Keratinocyte (primary cell): ENCODE measurements around the gene CCDC83. TPM values are rescaled to one million over a fixed set of nuclear protein-coding genes. Genes with fewer than 3 reads are reported as not detected.

Source experiments
- DNase-seq: peaks from one replicate; pipeline ENCODE4 v3.0.0-alpha.2; 2011; ENCODE audit warnings: low read depth, missing footprints, low spot score
- FAIRE-seq: peaks from 2 replicates; lab custom pipeline; 2011; peaks lifted over from hg19 to GRCh38; lab: Jason Lieb, UNC
- H2AFZ ChIP-seq: 2 replicates; pipeline ENCODE4 v1.6.0; 2012; ENCODE audit warnings: low read length, control low read depth, inconsistent platforms; ENCODE audit not compliant: control insufficient read depth
- H3K27ac ChIP-seq: 2 replicates; pipeline ENCODE4 v1.5.1; 2011; ENCODE audit warnings: low read length; ENCODE audit not compliant: control insufficient read depth, insufficient read depth
- H3K27me3 ChIP-seq: 3 replicates; pipeline ENCODE4 v1.6.0; 2011; ENCODE audit warnings: low read length; ENCODE audit not compliant: control insufficient read depth, insufficient read depth; ENCODE audit errors: extremely low read depth
- H3K36me3 ChIP-seq, 2 experiments: 2 replicates in 1 of 2; 3 replicates in 1 of 2; pipeline ENCODE4 v1.5.1; 2011; ENCODE audit warnings: low read length in 2 of 2, mild to moderate bottlenecking in 1 of 2; ENCODE audit not compliant: control insufficient read depth in 2 of 2, insufficient read depth in 2 of 2; ENCODE audit errors: extremely low read depth in 1 of 2
- H3K4me1 ChIP-seq: 3 replicates; pipeline ENCODE4 v1.5.1; 2011; ENCODE audit warnings: low read length; ENCODE audit not compliant: control insufficient read depth, insufficient read depth; ENCODE audit errors: extremely low read depth
- H3K4me2 ChIP-seq: 3 replicates; pipeline ENCODE4 v1.6.0; 2011; ENCODE audit warnings: low read depth, low read length; ENCODE audit not compliant: control insufficient read depth, insufficient read depth; ENCODE audit errors: extremely low read depth
- H3K4me3 ChIP-seq, 3 experiments: fragments of 200-600 bp in 1 of 3; sonication (generic) in 1 of 3; 2 replicates in 2 of 3; 3 replicates in 1 of 3; pipeline ENCODE4 v1.5.1; 2011 to 2016; ENCODE audit warnings: low read length in 3 of 3, mild to moderate bottlenecking in 3 of 3, control low read depth in 2 of 3, inconsistent platforms in 1 of 3, low read depth in 1 of 3, mixed read lengths in 1 of 3, mixed run types in 1 of 3, moderate library complexity in 1 of 3; ENCODE audit not compliant: control insufficient read depth in 2 of 3, insufficient read depth in 2 of 3; ENCODE audit errors: extremely low read depth in 1 of 3
- H3K79me2 ChIP-seq: 2 replicates; pipeline ENCODE4 v1.6.0; 2012; ENCODE audit warnings: low read length; ENCODE audit not compliant: control insufficient read depth, insufficient read depth
- H3K9ac ChIP-seq: 3 replicates; pipeline ENCODE4 v1.6.0; 2011; ENCODE audit warnings: low read length; ENCODE audit not compliant: control insufficient read depth, insufficient read depth; ENCODE audit errors: extremely low read depth
- H3K9me1 ChIP-seq: 3 replicates; pipeline ENCODE4 v1.6.0; 2011; ENCODE audit warnings: low read length; ENCODE audit not compliant: control insufficient read depth, insufficient read depth; ENCODE audit errors: extremely low read depth
- H3K9me3 ChIP-seq: 2 replicates; pipeline ENCODE4 v1.5.1; 2012; ENCODE audit warnings: low read depth, low read length; ENCODE audit not compliant: control insufficient read depth
- H4K20me1 ChIP-seq: 3 replicates; pipeline ENCODE4 v1.6.0; 2011; ENCODE audit warnings: low read length; ENCODE audit not compliant: control insufficient read depth, insufficient read depth; ENCODE audit errors: extremely low read depth
- CTCF ChIP-seq, 3 experiments: IDR thresholded peaks in 1 of 3; conservative IDR thresholded peaks in 1 of 3; optimal IDR thresholded peaks in 1 of 3; 2 replicates in 2 of 3; 3 replicates in 1 of 3; pipeline versions ENCODE3 to v1.5.1; 2011; ENCODE audit warnings: low read length in 3 of 3, mild to moderate bottlenecking in 3 of 3, moderate library complexity in 2 of 3, control low read depth in 1 of 3, inconsistent platforms in 1 of 3; ENCODE audit not compliant: insufficient read depth in 2 of 3; ENCODE audit errors: extremely low read depth in 1 of 3
- EZH2 ChIP-seq: IDR thresholded peaks from one replicate; pipeline ENCODE4 v1.6.1; 2012; ENCODE audit warnings: inconsistent platforms, mild to moderate bottlenecking, low read length, moderate library complexity
- dilution Hi-C: fragments of 300-500 bp; cut with MboI; formaldehyde crosslinking; loops from one replicate; pipeline ENCODE4 v1.7.0; 2020; ENCODE audit warnings: low sequenced_read_pairs; ENCODE audit not compliant: extremely low pct_ligation_motif_present
- polyA plus RNA-seq, 5 experiments: library from polyadenylated mRNA; depleted of rRNA in 3 of 5; stranded (reverse) in 3 of 5; stranded (forward) in 1 of 5; unstranded in 1 of 5; fragments of >200 nt; gene quantifications; 1 replicate in 1 of 5; 2 replicates in 3 of 5; 3 replicates in 1 of 5; pipeline versions ENCODE4 v1.2.1 to v1.2.3, GENCODE V29; 2011 to 2012; ENCODE audit warnings: missing spikeins in 2 of 5, low read depth in 1 of 5, low replicate concordance in 1 of 5

The CCDC83 gene
- polyA plus RNA-seq, 1 donor (not counting 4 experiments of a cell fraction or from before 2014, with no cell fraction given): not detected

DNA sequence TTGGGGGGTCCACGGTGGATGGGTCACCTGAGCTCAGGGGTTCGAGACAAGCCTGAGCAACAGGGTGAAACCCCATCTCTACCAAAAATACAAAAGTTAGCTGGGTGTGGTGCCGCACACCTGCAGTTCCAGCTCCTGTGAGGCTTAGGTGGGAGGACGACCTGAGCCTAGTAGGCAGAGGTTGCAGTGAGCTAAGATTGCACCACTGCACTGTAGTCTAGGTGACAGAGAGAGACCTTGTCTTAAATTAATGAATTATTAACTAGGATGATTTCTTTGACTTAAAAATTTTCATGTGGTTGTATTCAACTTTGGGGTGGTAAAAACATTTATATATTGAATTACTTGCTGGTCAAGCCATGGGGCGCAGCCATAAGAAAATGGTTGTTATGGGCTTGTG is 33.9 kb downstream of the CCDC83 start:
- H3K9ac ChIP-seq: no peak overlapping the region
- H2AFZ ChIP-seq: no peak overlapping the region
- H3K27ac ChIP-seq: no peak overlapping the region
- H3K79me2 ChIP-seq: no peaks in the 10 kb centered on the region
- H3K9me3 ChIP-seq: no peaks in the 10 kb centered on the region
- H3K4me1 ChIP-seq: peaks cover 10% of the 10 kb centered on the region
- H4K20me1 ChIP-seq: no peaks in the 10 kb centered on the region
- no peak overlapping the region for H3K4me2 ChIP-seq
- DNase-seq (no peak), FAIRE-seq (no peak)
- TF ChIP-seq EZH2: no peak
- no peak for TF ChIP-seq CTCF (optimal IDR thresholded peaks at IDR 0.05 in 1 of 3, IDR thresholded peaks at IDR 0.05 in 1 of 3, conservative IDR thresholded peaks at IDR 0.05 in 1 of 3; ENCODE audit: extremely low read depth in 1 of 3, insufficient read depth in 2 of 3, low read length in 3 of 3)
- no peaks in the 10 kb centered on the region for H3K9me1 ChIP-seq
- no peaks in the 10 kb centered on the region for H3K36me3 ChIP-seq
- H3K27me3 ChIP-seq: no peaks in the 10 kb centered on the region
- H3K4me3 ChIP-seq: no peak overlapping the region
- dilution Hi-C loops: no loop called here

DNA sequence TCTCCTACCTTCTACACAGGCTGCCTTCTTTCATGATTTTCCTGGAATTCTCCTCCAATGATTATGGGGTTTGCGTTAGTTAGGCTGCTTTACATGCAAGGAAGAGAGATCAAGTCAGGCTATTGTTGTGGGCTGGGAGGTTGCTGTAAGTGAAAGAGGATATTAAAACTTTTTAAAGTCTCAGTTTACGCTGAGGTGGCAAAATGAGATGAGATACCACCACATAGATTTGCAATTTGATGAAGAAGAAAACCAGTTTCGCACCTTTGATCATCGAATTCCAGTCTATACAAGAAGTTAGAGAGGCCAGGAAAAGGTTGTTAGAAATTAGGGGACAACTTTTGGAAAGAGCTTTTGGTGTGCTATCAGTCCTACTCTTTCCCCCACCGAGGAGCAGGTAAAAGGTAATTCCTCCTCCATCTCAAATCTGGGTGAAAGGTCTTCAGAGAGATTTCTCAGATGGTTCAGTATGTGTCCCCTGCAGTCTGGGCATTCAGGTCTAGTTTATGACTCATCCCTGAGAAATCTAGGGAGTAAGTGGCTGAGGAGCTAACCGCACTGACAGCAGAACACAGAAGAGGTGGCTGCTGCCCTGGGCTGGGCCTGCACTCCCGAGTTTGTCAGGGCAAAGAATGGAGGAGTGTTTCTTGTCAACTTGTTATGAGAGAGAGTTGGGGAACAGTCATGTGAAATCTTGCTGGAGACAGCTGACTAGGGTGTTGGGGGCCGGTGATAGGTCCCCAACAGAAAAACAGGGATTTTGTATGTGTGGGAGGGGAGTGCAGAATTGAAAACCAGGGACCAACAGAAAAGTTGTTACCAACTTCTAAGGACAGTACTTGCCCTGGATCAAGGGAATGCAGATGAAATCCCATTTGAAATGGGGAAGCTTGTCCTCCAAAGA is 34.7 kb downstream of the CCDC83 start:
- H3K36me3 ChIP-seq: no peaks in the 10 kb centered on the region
- DNase-seq: peak; percentile 13
- no peak overlapping the region for H3K27ac ChIP-seq
- peak overlapping the region; percentile 38 for H3K4me2 ChIP-seq
- no peaks in the 10 kb centered on the region for H3K27me3 ChIP-seq
- H3K9me3 ChIP-seq: no peaks in the 10 kb centered on the region
- H3K4me3 ChIP-seq: no peak overlapping the region
- no peak overlapping the region for H3K9ac ChIP-seq
- H3K4me1 ChIP-seq: peaks cover 10% of the 10 kb centered on the region
- no peaks in the 10 kb centered on the region for H4K20me1 ChIP-seq
- FAIRE-seq: peak; percentile 73
- dilution Hi-C loops: no loop called here
- no peaks in the 10 kb centered on the region for H3K9me1 ChIP-seq
- H2AFZ ChIP-seq: no peak overlapping the region
- H3K79me2 ChIP-seq: no peaks in the 10 kb centered on the region
- no peak for TF ChIP-seq EZH2
- no peak for TF ChIP-seq CTCF (optimal IDR thresholded peaks at IDR 0.05 in 1 of 3, IDR thresholded peaks at IDR 0.05 in 1 of 3, conservative IDR thresholded peaks at IDR 0.05 in 1 of 3; ENCODE audit: extremely low read depth in 1 of 3, insufficient read depth in 2 of 3, low read length in 3 of 3)
